VCaP (cell line): ENCODE measurements around the gene KRT86.
"Not testable (repeated sequence)": the region's sequence is repeated elsewhere in the genome, so short reads cannot be mapped to it uniquely, and the experiment has no call there.

Experiments
- H3K27ac ChIP-seq: fragments of 450-650 bp; 2 replicates; pipeline ENCODE4 v1.5.1; 2017
- TF ChIP-seq, protein P1 (sequence below): fragments of 450-650 bp; conservative IDR thresholded peaks from 2 replicates; pipeline ENCODE4 v1.5.1; 2017; ENCODE audit warnings: mild to moderate bottlenecking, moderate library complexity

The KRT86 gene

GRCh38 chr12:52312086-52312485 lies 37.6 kb downstream of the KRT86 start:
- H3K27ac ChIP-seq: no peak overlapping the region
- TF ChIP-seq, protein P1, sequence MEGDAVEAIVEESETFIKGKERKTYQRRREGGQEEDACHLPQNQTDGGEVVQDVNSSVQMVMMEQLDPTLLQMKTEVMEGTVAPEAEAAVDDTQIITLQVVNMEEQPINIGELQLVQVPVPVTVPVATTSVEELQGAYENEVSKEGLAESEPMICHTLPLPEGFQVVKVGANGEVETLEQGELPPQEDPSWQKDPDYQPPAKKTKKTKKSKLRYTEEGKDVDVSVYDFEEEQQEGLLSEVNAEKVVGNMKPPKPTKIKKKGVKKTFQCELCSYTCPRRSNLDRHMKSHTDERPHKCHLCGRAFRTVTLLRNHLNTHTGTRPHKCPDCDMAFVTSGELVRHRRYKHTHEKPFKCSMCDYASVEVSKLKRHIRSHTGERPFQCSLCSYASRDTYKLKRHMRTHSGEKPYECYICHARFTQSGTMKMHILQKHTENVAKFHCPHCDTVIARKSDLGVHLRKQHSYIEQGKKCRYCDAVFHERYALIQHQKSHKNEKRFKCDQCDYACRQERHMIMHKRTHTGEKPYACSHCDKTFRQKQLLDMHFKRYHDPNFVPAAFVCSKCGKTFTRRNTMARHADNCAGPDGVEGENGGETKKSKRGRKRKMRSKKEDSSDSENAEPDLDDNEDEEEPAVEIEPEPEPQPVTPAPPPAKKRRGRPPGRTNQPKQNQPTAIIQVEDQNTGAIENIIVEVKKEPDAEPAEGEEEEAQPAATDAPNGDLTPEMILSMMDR: no peak

- TF ChIP-seq, protein P1: no peak
- H3K27ac ChIP-seq: no peak overlapping the region
Measured at GRCh38 chr12:52313461-52313860, 39.0 kb downstream of the KRT86 start.

DNA sequence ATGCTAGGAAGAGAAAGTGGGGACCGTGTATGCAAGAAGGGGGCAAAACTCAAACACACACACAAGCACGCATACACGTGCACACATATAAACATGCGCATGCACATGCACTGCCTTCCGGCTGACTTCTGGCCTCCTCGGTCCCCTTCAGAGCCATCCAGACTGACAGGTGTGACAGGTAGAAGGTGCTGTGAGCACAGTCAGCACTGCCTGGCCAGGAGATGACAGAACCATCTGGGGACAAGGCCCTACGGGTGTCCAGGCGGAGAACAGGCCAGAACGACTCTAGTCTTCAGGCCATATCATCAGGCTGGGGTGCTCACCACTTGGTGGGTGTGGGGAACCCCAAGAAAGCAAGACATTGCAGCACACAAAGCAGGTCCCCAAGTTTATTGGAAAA lies 39.5 kb downstream of the KRT86 start:
- H3K27ac ChIP-seq: no peak overlapping the region
- TF ChIP-seq, protein P1: no peak

- TF ChIP-seq, protein P1: no peak
- no peak overlapping the region for H3K27ac ChIP-seq
Measured at GRCh38 chr12:52314511-52314910, 40.1 kb downstream of the KRT86 start.

GRCh38 chr12:52315721-52316120 lies 41.3 kb downstream of the KRT86 start:
- H3K27ac ChIP-seq: not testable (repeated sequence)
- TF ChIP-seq, protein P1: peak; percentile 28

DNA sequence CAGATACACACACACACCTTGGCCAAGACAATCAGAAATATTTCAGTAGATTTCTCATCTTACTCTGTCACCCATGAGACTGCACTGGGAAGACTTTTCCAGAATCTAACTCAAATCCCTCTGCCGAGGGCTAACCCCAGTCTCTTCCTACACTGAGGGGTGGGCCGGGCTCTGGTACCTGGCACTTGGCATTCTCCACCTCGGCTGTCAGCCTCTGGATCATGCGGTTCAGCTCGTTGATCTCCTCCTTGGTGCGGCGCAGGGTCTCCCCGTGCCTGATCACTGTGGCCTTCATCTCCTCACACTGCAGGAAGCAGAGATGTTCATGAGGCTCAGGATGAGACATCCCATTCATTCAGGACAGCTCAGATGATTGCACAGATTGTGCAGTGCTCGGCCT lies 41.8 kb downstream of the KRT86 start:
- TF ChIP-seq, protein P1: no peak

GRCh38 chr12:52316701-52317100 lies 42.3 kb downstream of the KRT86 start:
- TF ChIP-seq, protein P1: no peak
- no peak overlapping the region for H3K27ac ChIP-seq

More for the DNA sequence above, 41.8 kb downstream of the KRT86 start:
- no peak overlapping the region for H3K27ac ChIP-seq
